HL-60 (cell line): ENCODE measurements around the gene LRRC30.

ENCODE experiments used
- DNase-seq, 2 experiments: peaks; one replicate each; pipeline ENCODE4 v3.0.0-alpha.2; 2010 to 2020; ENCODE audit warnings: low read depth in 1 of 2, low spot score in 1 of 2
- H3K27ac ChIP-seq: fragments of 250-450 bp; sonication (Bioruptor Pico); replicated peaks from 2 replicates; pipeline ENCODE4 v1.5.1; 2020; ENCODE audit warnings: mild to moderate bottlenecking, moderate library complexity
- H3K27me3 ChIP-seq: fragments of 250-450 bp; sonication (Bioruptor Pico); 2 replicates; pipeline ENCODE4 v1.5.1; 2021; ENCODE audit warnings: mild to moderate bottlenecking, moderate library complexity; ENCODE audit not compliant: insufficient read depth, poor library complexity, severe bottlenecking
- H3K4me3 ChIP-seq: replicated peaks from 2 replicates; pipeline ENCODE4 v1.5.1; 2011; ENCODE audit warnings: mild to moderate bottlenecking, control low read depth, low read length; ENCODE audit not compliant: insufficient read depth
- GABPA ChIP-seq: IDR thresholded peaks from 2 replicates; pipeline ENCODE4 v1.6.1; 2012; ENCODE audit warnings: low read depth

Gene LRRC30

DNA sequence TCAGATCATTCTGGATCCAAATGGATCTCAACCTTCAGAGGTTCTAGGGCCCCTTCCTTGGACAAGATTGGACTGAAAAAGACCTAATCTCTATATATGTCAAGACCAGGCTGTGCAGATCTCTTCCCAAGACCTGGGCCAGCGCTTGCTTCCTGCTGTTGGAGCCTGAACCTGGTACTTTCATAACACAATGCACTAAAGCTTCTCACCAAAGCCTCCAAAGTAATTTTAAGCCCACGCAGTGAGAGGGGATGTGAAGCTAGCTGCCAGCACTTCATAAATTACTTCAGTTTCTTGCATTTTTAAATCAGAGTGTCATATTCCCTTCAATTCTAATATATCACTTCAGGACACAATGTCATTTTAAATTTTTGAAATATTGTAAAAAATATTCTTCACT lies 50.7 kb downstream of the LRRC30 start:
- no peaks in the 10 kb centered on the region for H3K27me3 ChIP-seq
- TF ChIP-seq GABPA, result no peak
- no peak overlapping the region for H3K27ac ChIP-seq
- no peak overlapping the region for H3K4me3 ChIP-seq
- no peak for DNase-seq
